ENCODE measurements around the gene UFD1. TPM values are rescaled to one million over a fixed set of nuclear protein-coding genes. Genes with fewer than 3 reads are reported as not detected.

Gene UFD1
- total and polyA plus RNA-seq, 2 of the 13 experiments (the other 11 are each of a cell fraction or from before 2014, with no cell fraction given) = 47.9 to 51.1 TPM

GRCh38 chr22:19478045-19478900 lies 720 bp downstream of the UFD1 start (continued):
- TF ChIP-seq CREB3 (CRISPR knock-in tag; IDR thresholded peaks at IDR 0.05) (0 out of 2 replicates have a peak, but pooled peaks have one; percentile 17), MAF1 (CRISPR knock-in tag; IDR thresholded peaks at IDR 0.05; ENCODE audit: borderline replicate concordance) (no peak), SP5 (CRISPR knock-in tag; IDR thresholded peaks at IDR 0.05; ENCODE audit: borderline replicate concordance, low read depth) (no peak), ZNF646 (CRISPR knock-in tag; IDR thresholded peaks at IDR 0.05) (no peak), TCF7L2 (IDR thresholded peaks at IDR 0.05; ENCODE audit: low read depth, low read length) (no peak), HOXA3 (CRISPR knock-in tag; IDR thresholded peaks at IDR 0.05) (no peak), SRSF4 (IDR thresholded peaks at IDR 0.05; ENCODE audit: low read depth, low read length, poor library complexity, severe bottlenecking) (no peak), HHEX (CRISPR knock-in tag; IDR thresholded peaks at IDR 0.05) (no peak), DR1 (CRISPR knock-in tag; IDR thresholded peaks at IDR 0.05) (no peak), MZF1 (CRISPR knock-in tag; IDR thresholded peaks at IDR 0.05; ENCODE audit: borderline replicate concordance) (no peak), ZNF772 (CRISPR knock-in tag; IDR thresholded peaks at IDR 0.05) (0 out of 2 replicates have a peak, but pooled peaks have one; percentile 26), ZNF12 (CRISPR knock-in tag; IDR thresholded peaks at IDR 0.05) (no peak), ZNF713 (CRISPR knock-in tag; IDR thresholded peaks at IDR 0.05) (no peak), PRMT3 (CRISPR knock-in tag; IDR thresholded peaks at IDR 0.05; ENCODE audit: borderline replicate concordance, low read depth) (no peak), SNAPC2 (CRISPR knock-in tag; IDR thresholded peaks at IDR 0.05) (no peak), RORA (CRISPR knock-in tag; IDR thresholded peaks at IDR 0.05) (no peak), ZNF460 (CRISPR knock-in tag; IDR thresholded peaks at IDR 0.05; ENCODE audit: borderline replicate concordance) (no peak), ZBTB7A (CRISPR knock-in tag; IDR thresholded peaks at IDR 0.05) (no peak), ZMYM4 (CRISPR knock-in tag; IDR thresholded peaks at IDR 0.05) (no peak), ZNF414 (CRISPR knock-in tag; IDR thresholded peaks at IDR 0.05) (0 out of 2 replicates have a peak, but pooled peaks have one; percentile 32), MAFK (conservative IDR thresholded peaks at IDR 0.05 in 1 of 2, IDR thresholded peaks at IDR 0.05 in 1 of 2; ENCODE audit: low read length in 2 of 2) (no peak)

All from HepG2 (cell line).